ENCODE measurements around the gene HYI.
A peak's percentile ranks its signal among the peaks of the same experiment; 100 is the strongest.
"Not testable (repeated sequence)": the region's sequence is repeated elsewhere in the genome, so short reads cannot be mapped to it uniquely, and the experiment has no call there.

Gene HYI

GRCh38 chr1:43464681-43465504 is 11.2 kb upstream of the HYI start:
- peak in 1 of 2 experiments; percentile 76 for DNase-seq

- DNase-seq = no peak
Measured at GRCh38 chr1:43463479-43463878, 9.7 kb upstream of the HYI start.

GRCh38 chr1:43460988-43461693 is 7.4 kb upstream of the HYI start:
- DNase-seq = no peak

GRCh38 chr1:43458379-43458778 is 4.6 kb upstream of the HYI start:
- not testable (repeated sequence) for DNase-seq

GRCh38 chr1:43455213-43455889 is 1.6 kb upstream of the HYI start:
- no peak for DNase-seq

GRCh38 chr1:43454270-43455011 is 710 bp upstream of the HYI start:
- peak; percentile 47 to 65 for DNase-seq

GRCh38 chr1:43452789-43453441 is 816 bp downstream of the HYI start:
- no peak for DNase-seq

- DNase-seq = no peak
Measured at GRCh38 chr1:43451701-43452532, 1.8 kb downstream of the HYI start.

GRCh38 chr1:43451157-43451591 is 2.6 kb downstream of the HYI start:
- DNase-seq = no peak

- DNase-seq = no peak
Measured at GRCh38 chr1:43450251-43450941, 3.3 kb downstream of the HYI start.

- no peak for DNase-seq
Measured at GRCh38 chr1:43449708-43450069, 4.0 kb downstream of the HYI start.

- no peak for DNase-seq
Measured at GRCh38 chr1:43448955-43449707, 4.6 kb downstream of the HYI start.

GRCh38 chr1:43447891-43448708 is 5.6 kb downstream of the HYI start:
- DNase-seq = no peak

- DNase-seq = no peak
Measured at GRCh38 chr1:43446881-43447835, 6.6 kb downstream of the HYI start.

GRCh38 chr1:43446388-43446740 is 7.4 kb downstream of the HYI start:
- no peak for DNase-seq

- no peak for DNase-seq
Measured at GRCh38 chr1:43445606-43446387, 7.9 kb downstream of the HYI start.

- DNase-seq = no peak
Measured at GRCh38 chr1:43444836-43445235, 8.9 kb downstream of the HYI start.
